Activated effector memory CD4-positive, alpha-beta T cell treated with Interleukin-2 at 50 U/mL for 16 hours (primary cell): ENCODE results near the gene FAM98B.

Experiments used
- DNase-seq: peaks from one replicate; pipeline ENCODE4 v3.0.0-alpha.2; 2020

Gene FAM98B

GRCh38 chr15:38463893-38464292, 10.0 kb downstream of the FAM98B start:
- no peak for DNase-seq

- DNase-seq: no peak
Measured at GRCh38 chr15:38464675-38465074, 10.7 kb downstream of the FAM98B start.

GRCh38 chr15:38470816-38471215, 16.9 kb downstream of the FAM98B start:
- no peak for DNase-seq

GRCh38 chr15:38471974-38472373, 18.0 kb downstream of the FAM98B start:
- no peak for DNase-seq

GRCh38 chr15:38474155-38474757, 20.3 kb downstream of the FAM98B start:
- no peak for DNase-seq

- no peak for DNase-seq
Measured at GRCh38 chr15:38475361-38475760, 21.4 kb downstream of the FAM98B start.

GRCh38 chr15:38476120-38476519, 22.2 kb downstream of the FAM98B start:
- no peak for DNase-seq

GRCh38 chr15:38477637-38478036, 23.7 kb downstream of the FAM98B start:
- no peak for DNase-seq

- DNase-seq: no peak
Measured at GRCh38 chr15:38479266-38479665, 25.3 kb downstream of the FAM98B start.

- DNase-seq: no peak
Measured at GRCh38 chr15:38479756-38480155, 25.8 kb downstream of the FAM98B start.

GRCh38 chr15:38481113-38481512, 27.2 kb downstream of the FAM98B start:
- DNase-seq: no peak

GRCh38 chr15:38481761-38482160, 27.8 kb downstream of the FAM98B start:
- no peak for DNase-seq

GRCh38 chr15:38482572-38482971, 28.6 kb downstream of the FAM98B start:
- no peak for DNase-seq

- DNase-seq: no peak
Measured at GRCh38 chr15:38486936-38487335, 33.0 kb downstream of the FAM98B start.

GRCh38 chr15:38487378-38487777, 33.5 kb downstream of the FAM98B start:
- DNase-seq: no peak

GRCh38 chr15:38490242-38490922, 36.5 kb downstream of the FAM98B start:
- DNase-seq: no peak

GRCh38 chr15:38496151-38496550, 42.2 kb downstream of the FAM98B start:
- no peak for DNase-seq

- DNase-seq: no peak
Measured at GRCh38 chr15:38499651-38500050, 45.7 kb downstream of the FAM98B start.

- DNase-seq: no peak
Measured at GRCh38 chr15:38503496-38503895, 49.6 kb downstream of the FAM98B start.

- no peak for DNase-seq
Measured at GRCh38 chr15:38504680-38505467, 50.9 kb downstream of the FAM98B start.

- DNase-seq: no peak
Measured at GRCh38 chr15:38506997-38507396, 53.1 kb downstream of the FAM98B start.

- no peak for DNase-seq
Measured at GRCh38 chr15:38507570-38507969, 53.6 kb downstream of the FAM98B start.

GRCh38 chr15:38508647-38509046, 54.7 kb downstream of the FAM98B start:
- DNase-seq: no peak

- DNase-seq: no peak
Measured at GRCh38 chr15:38509152-38509551, 55.2 kb downstream of the FAM98B start.
